ENCODE measurements around the gene NME4.
A peak's percentile ranks its signal among the peaks of the same experiment; 100 is the strongest.

Gene NME4

GRCh38 chr16:396199-396598 lies 800 bp upstream of the NME4 start:
- H3K4me3 ChIP-seq (replicated peaks; ENCODE audit: low read depth, low read length) = peak overlapping the region; percentile 65
- TF ChIP-seq, protein P1, sequence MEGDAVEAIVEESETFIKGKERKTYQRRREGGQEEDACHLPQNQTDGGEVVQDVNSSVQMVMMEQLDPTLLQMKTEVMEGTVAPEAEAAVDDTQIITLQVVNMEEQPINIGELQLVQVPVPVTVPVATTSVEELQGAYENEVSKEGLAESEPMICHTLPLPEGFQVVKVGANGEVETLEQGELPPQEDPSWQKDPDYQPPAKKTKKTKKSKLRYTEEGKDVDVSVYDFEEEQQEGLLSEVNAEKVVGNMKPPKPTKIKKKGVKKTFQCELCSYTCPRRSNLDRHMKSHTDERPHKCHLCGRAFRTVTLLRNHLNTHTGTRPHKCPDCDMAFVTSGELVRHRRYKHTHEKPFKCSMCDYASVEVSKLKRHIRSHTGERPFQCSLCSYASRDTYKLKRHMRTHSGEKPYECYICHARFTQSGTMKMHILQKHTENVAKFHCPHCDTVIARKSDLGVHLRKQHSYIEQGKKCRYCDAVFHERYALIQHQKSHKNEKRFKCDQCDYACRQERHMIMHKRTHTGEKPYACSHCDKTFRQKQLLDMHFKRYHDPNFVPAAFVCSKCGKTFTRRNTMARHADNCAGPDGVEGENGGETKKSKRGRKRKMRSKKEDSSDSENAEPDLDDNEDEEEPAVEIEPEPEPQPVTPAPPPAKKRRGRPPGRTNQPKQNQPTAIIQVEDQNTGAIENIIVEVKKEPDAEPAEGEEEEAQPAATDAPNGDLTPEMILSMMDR (IDR thresholded peaks at IDR 0.05; ENCODE audit: low read length, missing control alignments) = no peak
- DNase-seq (ENCODE audit: low read depth) = no peak

GRCh38 chr16:396605-397004 lies 394 bp upstream of the NME4 start:
- peak; percentile 56 for DNase-seq (ENCODE audit: low read depth)
- TF ChIP-seq, protein P1 (IDR thresholded peaks at IDR 0.05; ENCODE audit: low read length, missing control alignments) = no peak
- H3K4me3 ChIP-seq (replicated peaks; ENCODE audit: low read depth, low read length) = peak overlapping the region; percentile 65

GRCh38 chr16:397736-398332 lies 835 bp downstream of the NME4 start:
- H3K4me3 ChIP-seq (replicated peaks; ENCODE audit: low read depth, low read length) = peak overlapping the region; percentile 65
- TF ChIP-seq, protein P1 (IDR thresholded peaks at IDR 0.05; ENCODE audit: low read length, missing control alignments) = peak; percentile 36
- peak; percentile 61 for DNase-seq (ENCODE audit: low read depth)

GRCh38 chr16:398561-399339 lies 1.8 kb downstream of the NME4 start:
- DNase-seq (ENCODE audit: low read depth) = no peak
- TF ChIP-seq, protein P1 (IDR thresholded peaks at IDR 0.05; ENCODE audit: low read length, missing control alignments) = no peak
- no peak overlapping the region for H3K4me3 ChIP-seq (replicated peaks; ENCODE audit: low read depth, low read length)

- no peak for DNase-seq (ENCODE audit: low read depth)
- no peak overlapping the region for H3K4me3 ChIP-seq (replicated peaks; ENCODE audit: low read depth, low read length)
- TF ChIP-seq, protein P1 (IDR thresholded peaks at IDR 0.05; ENCODE audit: low read length, missing control alignments) = no peak
Observed at GRCh38 chr16:399340-400019, 2.5 kb downstream of the NME4 start.

DNA sequence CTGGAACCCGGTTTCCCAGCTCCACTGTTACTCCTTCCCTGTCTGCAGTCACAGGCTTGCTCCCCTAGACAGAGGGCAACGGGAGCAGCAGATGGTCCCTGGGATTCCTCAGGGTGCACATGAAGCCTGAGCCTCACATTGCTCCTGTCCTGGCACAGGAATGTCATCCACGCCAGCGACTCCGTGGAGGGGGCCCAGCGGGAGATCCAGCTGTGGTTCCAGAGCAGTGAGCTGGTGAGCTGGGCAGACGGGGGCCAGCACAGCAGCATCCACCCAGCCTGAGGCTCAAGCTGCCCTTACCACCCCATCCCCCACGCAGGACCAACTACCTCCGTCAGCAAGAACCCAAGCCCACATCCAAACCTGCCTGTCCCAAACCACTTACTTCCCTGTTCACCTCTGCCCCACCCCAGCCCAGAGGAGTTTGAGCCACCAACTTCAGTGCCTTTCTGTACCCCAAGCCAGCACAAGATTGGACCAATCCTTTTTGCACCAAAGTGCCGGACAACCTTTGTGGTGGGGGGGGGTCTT lies 3.1 kb downstream of the NME4 start:
- peak overlapping the region; percentile 83 for H3K4me3 ChIP-seq (replicated peaks; ENCODE audit: low read depth, low read length)
- no peak for DNase-seq (ENCODE audit: low read depth)

More for the DNA sequence above, 3.1 kb downstream of the NME4 start:
- TF ChIP-seq, protein P1 (IDR thresholded peaks at IDR 0.05; ENCODE audit: low read length, missing control alignments) = no peak
